Activated CD8-positive, alpha-beta memory T cell treated with anti-CD3 and anti-CD28 coated beads for 4 hours (primary cell): ENCODE measurements around the gene RPE.
A peak's percentile ranks its signal among the peaks of the same experiment; 100 is the strongest.

Experiments
- DNase-seq, 2 donors: peaks; one replicate each; pipeline ENCODE4 v3.0.0-alpha.2; 2020; ENCODE audit warnings: low read depth in 2 of 2

The RPE gene

GRCh38 chr2:210002158-210003157, at the start of gene RPE:
Gene RPE (plus strand): TSS chr2:210002638. CDS start chr2:210002662, 24 bp downstream.
- DNase-seq, result peak; percentile 95 to 97

GRCh38 chr2:209956271-209956670, 46.2 kb upstream of the RPE start:
- no peak for DNase-seq

GRCh38 chr2:209958016-209958415, 44.4 kb upstream of the RPE start:
- no peak for DNase-seq

- no peak for DNase-seq
Observed at GRCh38 chr2:209960045-209960444, 42.4 kb upstream of the RPE start.

- peak in 1 of 2 donors; percentile 4 for DNase-seq
Observed at GRCh38 chr2:209960676-209961630, 41.5 kb upstream of the RPE start.

GRCh38 chr2:209965723-209966122, 36.7 kb upstream of the RPE start:
- DNase-seq, result no peak

GRCh38 chr2:209969692-209970091, 32.7 kb upstream of the RPE start:
- DNase-seq, result no peak

GRCh38 chr2:209970271-209970670, 32.2 kb upstream of the RPE start:
- DNase-seq, result no peak

- no peak for DNase-seq
Observed at GRCh38 chr2:209970711-209971110, 31.7 kb upstream of the RPE start.

GRCh38 chr2:209973328-209973727, 29.1 kb upstream of the RPE start:
- DNase-seq, result no peak

- DNase-seq, result no peak
Observed at GRCh38 chr2:209974576-209974975, 27.9 kb upstream of the RPE start.

- DNase-seq, result no peak
Observed at GRCh38 chr2:209976698-209977385, 25.6 kb upstream of the RPE start.

- DNase-seq, result no peak
Observed at GRCh38 chr2:209977386-209978239, 24.8 kb upstream of the RPE start.

- no peak for DNase-seq
Observed at GRCh38 chr2:209984291-209984690, 18.1 kb upstream of the RPE start.

GRCh38 chr2:209985874-209986273, 16.6 kb upstream of the RPE start:
- no peak for DNase-seq

GRCh38 chr2:209986415-209986814, 16.0 kb upstream of the RPE start:
- DNase-seq, result no peak

GRCh38 chr2:209988010-209988409, 14.4 kb upstream of the RPE start:
- DNase-seq, result no peak

- no peak for DNase-seq
Observed at GRCh38 chr2:209990838-209991237, 11.6 kb upstream of the RPE start.

GRCh38 chr2:209993968-209994367, 8.5 kb upstream of the RPE start:
- no peak for DNase-seq

- DNase-seq, result no peak
Observed at GRCh38 chr2:209998596-209998995, 3.8 kb upstream of the RPE start.
